Stimulated activated CD4-positive, alpha-beta T cell treated with anti-CD3 and anti-CD28 coated beads, Interleukin-12 subunit alpha, Interleukin-12 subunit beta, amount 100 ng/mL, for 4 hours (primary cell): Measurements from ENCODE around the gene DNAI1.
"Not testable (repeated sequence)": the region's sequence is repeated elsewhere in the genome, so short reads cannot be mapped to it uniquely, and the experiment has no call there.

Source experiments
- DNase-seq: peaks from one replicate; pipeline ENCODE4 v3.0.0-alpha.2; 2020

DNAI1 gene

GRCh38 chr9:34451545-34451944, 7.1 kb upstream of the DNAI1 start:
- DNase-seq = no peak

- no peak for DNase-seq
Measured at GRCh38 chr9:34452568-34452967, 6.0 kb upstream of the DNAI1 start.

GRCh38 chr9:34454571-34455065, 4.0 kb upstream of the DNAI1 start:
- no peak for DNase-seq

- no peak for DNase-seq
Measured at GRCh38 chr9:34456151-34456550, 2.5 kb upstream of the DNAI1 start.

GRCh38 chr9:34456746-34457145, 1.9 kb upstream of the DNAI1 start:
- DNase-seq = no peak

- no peak for DNase-seq
Measured at GRCh38 chr9:34457266-34458012, 1.2 kb upstream of the DNAI1 start.

- DNase-seq = no peak
Measured at GRCh38 chr9:34458959-34459340, 345 bp downstream of the DNAI1 start.

- no peak for DNase-seq
Measured at GRCh38 chr9:34459356-34459755, 751 bp downstream of the DNAI1 start.

GRCh38 chr9:34459941-34460340, 1.3 kb downstream of the DNAI1 start:
- DNase-seq = no peak

- no peak for DNase-seq
Measured at GRCh38 chr9:34463098-34463900, 4.7 kb downstream of the DNAI1 start.

GRCh38 chr9:34463901-34464232, 5.3 kb downstream of the DNAI1 start:
- no peak for DNase-seq

GRCh38 chr9:34464571-34464970, 6.0 kb downstream of the DNAI1 start:
- no peak for DNase-seq

- no peak for DNase-seq
Measured at GRCh38 chr9:34465468-34465867, 6.9 kb downstream of the DNAI1 start.

- DNase-seq = no peak
Measured at GRCh38 chr9:34475097-34475496, 16.5 kb downstream of the DNAI1 start.

GRCh38 chr9:34477541-34477940, 18.9 kb downstream of the DNAI1 start:
- no peak for DNase-seq

GRCh38 chr9:34479431-34479866, 20.8 kb downstream of the DNAI1 start:
- DNase-seq = no peak

GRCh38 chr9:34481620-34482019, 23.0 kb downstream of the DNAI1 start:
- not testable (repeated sequence) for DNase-seq

- not testable (repeated sequence) for DNase-seq
Measured at GRCh38 chr9:34482746-34483145, 24.1 kb downstream of the DNAI1 start.

GRCh38 chr9:34484678-34485077, 26.1 kb downstream of the DNAI1 start:
- no peak for DNase-seq

GRCh38 chr9:34485822-34486221, 27.2 kb downstream of the DNAI1 start:
- DNase-seq = no peak

- no peak for DNase-seq
Measured at GRCh38 chr9:34486572-34486971, 28.0 kb downstream of the DNAI1 start.

GRCh38 chr9:34490360-34490759, 31.8 kb downstream of the DNAI1 start:
- no peak for DNase-seq

GRCh38 chr9:34490760-34491159, 32.2 kb downstream of the DNAI1 start:
- DNase-seq = no peak

GRCh38 chr9:34491596-34491995, 33.0 kb downstream of the DNAI1 start:
- no peak for DNase-seq
